CD4-positive, alpha-beta T cell treated with Interleukin-17A for 4 hours (primary cell): ENCODE measurements around the gene G2E3.

Source experiments
- DNase-seq: peaks from one replicate; pipeline ENCODE4 v3.0.0-alpha.2; 2020; ENCODE audit warnings: mixed read lengths

Gene G2E3

DNA sequence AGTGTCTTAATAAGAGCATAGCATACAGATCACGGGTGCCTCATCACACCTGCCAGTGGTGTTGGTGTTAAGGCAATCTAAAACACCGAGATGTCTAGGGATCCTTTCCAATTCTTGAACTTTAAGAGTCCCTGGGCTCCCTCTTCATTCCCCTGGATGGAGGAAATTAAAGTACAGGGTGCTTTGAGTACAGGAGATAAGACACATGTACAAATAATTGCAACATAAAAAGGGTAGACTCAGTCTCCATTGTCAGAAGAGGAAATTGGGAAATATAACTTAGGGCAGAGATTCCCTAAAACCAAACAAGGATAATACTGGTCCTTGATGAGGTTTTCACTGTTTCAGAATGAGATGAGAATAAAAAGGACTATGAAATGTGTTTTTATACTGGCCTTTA, 98.1 kb downstream of the G2E3 start:
- DNase-seq, result no peak

DNA sequence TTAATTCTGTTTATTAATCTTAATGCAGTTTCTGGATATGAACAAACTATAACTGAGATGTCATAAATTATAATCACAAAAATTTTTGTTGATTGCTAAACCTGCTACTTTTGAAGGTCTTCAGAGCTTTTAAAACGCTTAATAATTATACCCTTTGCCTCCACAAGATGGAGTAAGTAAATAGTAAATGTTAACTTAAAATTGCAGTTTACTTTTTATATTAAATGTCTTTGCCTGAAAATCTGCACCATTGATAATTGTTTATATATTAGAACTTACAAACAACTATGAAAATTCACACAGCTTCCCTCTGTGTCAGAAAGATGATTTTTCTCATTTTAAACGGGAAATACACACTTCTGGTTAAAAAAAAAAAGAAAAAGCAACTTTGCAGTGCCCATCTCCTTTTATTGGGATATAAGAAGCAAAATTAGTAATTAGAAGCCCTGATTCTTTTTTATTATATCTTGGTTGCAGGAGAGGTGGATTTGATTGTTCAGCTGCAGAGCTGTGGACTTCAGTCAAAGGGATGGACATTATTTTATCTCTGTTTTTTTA, 98.7 kb downstream of the G2E3 start:
- DNase-seq, result no peak

DNA sequence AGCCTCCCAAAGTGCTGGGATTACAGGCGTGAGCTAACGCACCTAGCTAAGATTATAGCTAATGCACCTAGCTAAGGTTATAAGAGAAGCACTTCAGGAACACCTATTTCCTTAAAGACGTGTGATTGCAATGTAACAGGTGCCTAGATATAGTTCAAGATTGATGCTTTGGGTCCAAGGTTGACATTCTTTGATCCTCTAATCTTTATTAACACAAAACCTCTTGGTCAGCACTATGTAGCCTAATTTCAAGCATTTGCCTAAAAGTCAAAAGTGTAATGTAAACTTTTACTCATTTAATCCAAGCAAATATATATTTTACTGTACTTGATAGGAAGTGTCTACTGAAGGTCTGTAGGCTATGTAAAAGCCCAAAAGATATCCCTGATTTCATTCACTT, 99.7 kb downstream of the G2E3 start:
- no peak for DNase-seq

DNA sequence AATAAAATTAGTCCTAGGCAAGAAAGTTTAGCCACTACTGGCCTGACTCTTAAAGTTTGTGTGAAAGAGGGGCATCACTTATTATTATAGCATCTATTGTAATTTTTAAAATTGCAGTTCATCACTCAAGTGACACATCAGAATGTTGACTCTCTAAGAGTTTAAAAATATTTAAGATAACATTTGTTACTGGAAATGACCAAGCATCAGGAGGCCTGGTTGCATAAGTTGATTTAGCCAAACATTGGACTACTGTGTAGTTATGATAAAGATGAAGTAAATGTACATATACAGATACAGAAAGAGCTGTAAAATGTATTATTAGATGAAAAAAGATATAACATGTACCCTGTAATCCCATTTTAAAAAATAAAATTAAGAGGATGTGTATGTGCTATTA, 110.6 kb downstream of the G2E3 start:
- no peak for DNase-seq
